NT2/D1 (cell line): ENCODE data around the gene SORCS3.

Experiments used
- SUZ12 ChIP-seq: IDR thresholded peaks from 2 replicates; pipeline ENCODE4 v1.6.1; 2011; ENCODE audit not compliant: insufficient read length, insufficient read depth; ENCODE audit errors: extremely low read depth
- YY1 ChIP-seq: IDR thresholded peaks from 2 replicates; pipeline ENCODE4 v1.6.1; 2011; ENCODE audit not compliant: insufficient read length, insufficient read depth
- ZNF274 ChIP-seq: IDR thresholded peaks from 2 replicates; pipeline ENCODE4 v1.6.1; 2011; ENCODE audit warnings: mild to moderate bottlenecking, low read depth, low read length

GRCh38 chr10:105189463-105189800, 548.3 kb downstream of the SORCS3 start:
- TF ChIP-seq YY1 = no peak
- TF ChIP-seq SUZ12 = no peak
- TF ChIP-seq ZNF274 = no peak
